CD4-positive, alpha-beta memory T cell (primary cell): ENCODE results near the gene SLC38A5. TPM values are rescaled to one million over a fixed set of nuclear protein-coding genes. Genes with fewer than 3 reads are reported as not detected.
"Not testable (repeated sequence)": the region's sequence is repeated elsewhere in the genome, so short reads cannot be mapped to it uniquely, and the experiment has no call there.

Source experiments
- CTCF ChIA-PET: fragments of 350-600 bp; sonication (Branson Sonifier 250); formaldehyde crosslinking; loops from one replicate; lab custom pipeline; 2021; ENCODE audit warnings: inconsistent platforms; ENCODE audit not compliant: partially characterized antibody; lab: Charles Lee
- POLR2A ChIA-PET: fragments of 350-600 bp; sonication (Branson Sonifier 250); formaldehyde crosslinking; loops from one replicate; lab custom pipeline; 2021; ENCODE audit not compliant: partially characterized antibody; lab: Charles Lee
- DNase-seq, 5 donors: peaks; one replicate each; pipeline versions ENCODE4 v3.0.0 to v3.0.0-alpha.2; 2020 to 2022; ENCODE audit warnings: mixed read lengths in 1 of 5
- H3K27ac ChIP-seq: one replicate; pipeline ENCODE4 v1.7.0; 2013; ENCODE audit warnings: low read depth, low read length
- H3K27me3 ChIP-seq: 2 replicates; pipeline ENCODE4 v1.7.0; 2013; ENCODE audit warnings: mild to moderate bottlenecking, low read length, moderate library complexity; ENCODE audit not compliant: insufficient read depth
- H3K36me3 ChIP-seq: 2 replicates; pipeline ENCODE4 v1.7.0; 2013; ENCODE audit warnings: mild to moderate bottlenecking, low read length, moderate library complexity; ENCODE audit not compliant: insufficient read depth
- H3K4me1 ChIP-seq: 2 replicates; pipeline ENCODE4 v1.7.0; 2013; ENCODE audit warnings: mild to moderate bottlenecking, low read length, moderate library complexity; ENCODE audit not compliant: insufficient read depth
- H3K4me3 ChIP-seq, 2 donors: one replicate each; pipeline ENCODE4 v1.7.0; 2013; ENCODE audit warnings: low read length in 2 of 2, mild to moderate bottlenecking in 1 of 2
- H3K9me3 ChIP-seq, 2 donors: one replicate each; pipeline ENCODE4 v1.7.0; 2013; ENCODE audit warnings: low read length in 2 of 2, control low read depth in 1 of 2; ENCODE audit not compliant: control insufficient read depth in 1 of 2
- H3K27ac Mint-ChIP-seq, 7 donors: one replicate each; pipeline ENCODE4 v1.8.0; 2020 to 2021; ENCODE audit warnings: mixed read lengths in 7 of 7, mild to moderate bottlenecking in 6 of 7, inconsistent platforms in 3 of 7, moderate library complexity in 3 of 7
- H3K27me3 Mint-ChIP-seq, 2 donors: one replicate each; pipeline ENCODE4 v1.8.0; 2020 to 2021; ENCODE audit warnings: mixed read lengths in 2 of 2
- H3K36me3 Mint-ChIP-seq, 2 donors: one replicate each; pipeline ENCODE4 v1.8.0; 2020 to 2021; ENCODE audit warnings: mixed read lengths in 2 of 2, inconsistent platforms in 1 of 2, mild to moderate bottlenecking in 1 of 2
- H3K4me1 Mint-ChIP-seq, 4 donors: one replicate each; pipeline ENCODE4 v1.8.0; 2020 to 2021; ENCODE audit warnings: mixed read lengths in 4 of 4, mild to moderate bottlenecking in 1 of 4
- H3K4me3 Mint-ChIP-seq, 8 donors: one replicate each; pipeline ENCODE4 v1.8.0; 2020 to 2021; ENCODE audit warnings: mixed read lengths in 8 of 8, mild to moderate bottlenecking in 7 of 8, moderate library complexity in 6 of 8, inconsistent platforms in 3 of 8
- H3K9me3 Mint-ChIP-seq, 8 donors: one replicate each; pipeline ENCODE4 v1.8.0; 2020 to 2021; ENCODE audit warnings: mixed read lengths in 8 of 8, mild to moderate bottlenecking in 5 of 8, inconsistent platforms in 3 of 8, moderate library complexity in 1 of 8
- intact Hi-C: fragments of 100-400 bp; cut with micrococcal nuclease; formaldehyde crosslinking; loops from one replicate; pipeline ENCODE4 v1.15.1; 2023
- polyA plus RNA-seq, 2 donors: library from polyadenylated mRNA; unstranded; fragments of 300-500 nt; fragmentation: Illumina TruSeq; gene quantifications; one replicate each; pipeline ENCODE4 v1.2.3, GENCODE V29; 2021
- total RNA-seq, 2 experiments: library from RNA; stranded (reverse); gene quantifications; one replicate each; pipeline ENCODE4 v1.2.3, GENCODE V29; 2021

Gene SLC38A5
- total and polyA plus RNA-seq, 4 experiments from 2014 or later: 18.4 to 34.0 (median 21.2) TPM

DNA sequence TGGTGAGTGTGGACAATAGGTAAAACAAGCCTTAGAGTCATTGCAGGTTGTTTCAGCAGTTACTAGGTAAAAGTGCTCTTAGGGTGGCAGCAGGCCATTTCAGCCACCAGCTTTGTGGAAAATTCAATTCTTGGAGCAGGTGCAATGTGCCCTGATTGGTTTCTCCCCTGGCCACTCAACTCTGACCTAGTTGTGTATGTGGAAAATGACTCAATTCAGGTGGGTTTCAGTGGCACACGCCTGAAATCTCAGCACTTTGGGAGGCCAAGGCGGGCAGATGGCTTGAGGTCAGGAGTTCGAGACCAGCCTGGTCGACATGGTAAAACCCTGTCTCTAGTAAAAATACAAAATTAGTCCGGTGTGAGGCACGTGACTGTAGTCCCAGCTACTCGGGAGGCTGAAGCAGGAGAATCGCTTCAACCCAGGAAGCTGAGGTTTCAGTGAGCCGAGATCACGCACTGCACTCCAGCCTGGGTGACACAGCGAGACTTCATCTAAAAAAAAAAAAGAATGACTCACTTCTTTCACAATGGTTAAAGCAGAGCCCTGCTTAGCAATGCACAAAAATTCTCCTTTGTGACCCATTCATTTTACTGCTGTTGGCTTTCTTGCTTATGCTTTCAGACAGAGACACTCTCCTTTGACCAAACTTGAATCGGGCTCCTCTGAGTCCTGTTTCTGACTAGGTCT is 42.9 kb downstream of the SLC38A5 start:
- H3K27ac ChIP-seq, H3K9me3 Mint-ChIP-seq, H3K4me1 Mint-ChIP-seq, H3K4me3 Mint-ChIP-seq, H3K27ac Mint-ChIP-seq, CTCF ChIA-PET, H3K27me3 ChIP-seq, H3K9me3 ChIP-seq, H3K36me3 ChIP-seq, DNase-seq, H3K36me3 Mint-ChIP-seq, POLR2A ChIA-PET, H3K27me3 Mint-ChIP-seq, intact Hi-C loops, H3K4me1 ChIP-seq, H3K4me3 ChIP-seq: not testable (repeated sequence)

DNA sequence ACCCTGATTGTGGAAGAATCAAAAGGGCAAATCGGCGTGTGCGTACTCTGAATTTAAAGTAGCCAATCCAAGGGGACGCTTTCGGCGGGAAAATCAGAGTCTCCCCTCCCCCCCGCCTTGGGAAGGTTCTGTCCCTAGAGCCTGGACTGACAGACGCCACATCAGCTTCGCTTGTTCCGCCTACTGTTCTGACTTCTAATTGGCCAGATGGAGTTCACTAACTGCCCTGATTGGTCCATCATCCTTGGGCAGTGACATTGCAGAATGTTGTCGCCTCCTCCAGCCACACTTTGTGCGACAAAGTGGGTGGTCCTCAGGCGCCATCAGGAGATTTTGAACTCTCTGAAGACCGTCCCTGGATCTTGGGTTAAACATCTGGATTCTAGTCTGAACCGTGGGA is 58.2 kb downstream of the SLC38A5 start, which contains the start of gene SSX4B:
SSX4B (minus strand) TSS at position 101 of the 400 bp plus-strand sequence. CDS start 588 bp downstream, outside the sequence.
- H3K27ac Mint-ChIP-seq, H3K27me3 Mint-ChIP-seq, DNase-seq, H3K36me3 Mint-ChIP-seq, H3K27ac ChIP-seq, intact Hi-C loops, POLR2A ChIA-PET, H3K4me1 Mint-ChIP-seq, H3K27me3 ChIP-seq, H3K9me3 ChIP-seq, CTCF ChIA-PET, H3K36me3 ChIP-seq, H3K4me3 ChIP-seq, H3K4me1 ChIP-seq, H3K4me3 Mint-ChIP-seq, H3K9me3 Mint-ChIP-seq: not testable (repeated sequence)

Other genes with a start within 250 kb of the SLC38A5 start
- not detected for gene SSX1, start 214.9 kb downstream of the SLC38A5 start, total RNA-seq
- gene SSX1, start 214.9 kb downstream of the SLC38A5 start, polyA plus RNA-seq: not detected
- not detected for gene SSX3, start 113.6 kb downstream of the SLC38A5 start, total RNA-seq
- not detected for gene SSX3, start 113.6 kb downstream of the SLC38A5 start, polyA plus RNA-seq
- gene SSX4, start 86.7 kb downstream of the SLC38A5 start, total RNA-seq: not detected
- gene SSX4, start 86.7 kb downstream of the SLC38A5 start, polyA plus RNA-seq: not detected
- gene SSX4B, start 58.3 kb downstream of the SLC38A5 start, total RNA-seq: not detected
- not detected for gene SSX4B, start 58.3 kb downstream of the SLC38A5 start, polyA plus RNA-seq
- 10 to 100 TPM; 48.1 to 54.1 TPM for gene FTSJ1, start 5.9 kb upstream of the SLC38A5 start, total RNA-seq
- gene FTSJ1, start 5.9 kb upstream of the SLC38A5 start, polyA plus RNA-seq: 10 to 100 TPM; 69.4 to 92.2 TPM
- 10 to 100 TPM; 15.3 to 15.4 TPM for gene PORCN, start 38.7 kb upstream of the SLC38A5 start, total RNA-seq
- 10 to 100 TPM; 10.6 to 13.8 TPM for gene PORCN, start 38.7 kb upstream of the SLC38A5 start, polyA plus RNA-seq
- gene EBP, start 51.5 kb upstream of the SLC38A5 start, total RNA-seq: 10 to 100 TPM; 32.1 to 35.9 TPM
- gene EBP, start 51.5 kb upstream of the SLC38A5 start, polyA plus RNA-seq: 100 to 1,000 TPM in 1 of 2 donors, 10 to 100 TPM in 1; 80.5 to 130 TPM
- gene TBC1D25, start 69.5 kb upstream of the SLC38A5 start, total RNA-seq: 10 to 100 TPM; 22.8 to 24.5 TPM
- gene TBC1D25, start 69.5 kb upstream of the SLC38A5 start, polyA plus RNA-seq: 10 to 100 TPM; 18.6 to 21.1 TPM
- 100 to 1,000 TPM; 169 to 173 TPM for gene RBM3, start 104.2 kb upstream of the SLC38A5 start, total RNA-seq
- gene RBM3, start 104.2 kb upstream of the SLC38A5 start, polyA plus RNA-seq: 100 to 1,000 TPM; 247 to 282 TPM
- 10 to 100 TPM; 47.4 to 49.7 TPM for gene WDR13, start 127.2 kb upstream of the SLC38A5 start, total RNA-seq
- gene WDR13, start 127.2 kb upstream of the SLC38A5 start, polyA plus RNA-seq: 10 to 100 TPM; 41.8 to 67.9 TPM
- gene WAS, start 213.5 kb upstream of the SLC38A5 start, total RNA-seq: 100 to 1,000 TPM; 108 to 110 TPM
- 10 to 100 TPM; 13.4 to 33.8 TPM for gene WAS, start 213.5 kb upstream of the SLC38A5 start, polyA plus RNA-seq
- 10 to 100 TPM in 1 of 2 experiments, 1 to 10 TPM in 1; 8.7 to 10.2 TPM for gene SUV39H1, start 226.5 kb upstream of the SLC38A5 start, total RNA-seq
- gene SUV39H1, start 226.5 kb upstream of the SLC38A5 start, polyA plus RNA-seq: 10 to 100 TPM; 12.4 to 15.6 TPM